ENCODE results near the gene CDH23.

DNA sequence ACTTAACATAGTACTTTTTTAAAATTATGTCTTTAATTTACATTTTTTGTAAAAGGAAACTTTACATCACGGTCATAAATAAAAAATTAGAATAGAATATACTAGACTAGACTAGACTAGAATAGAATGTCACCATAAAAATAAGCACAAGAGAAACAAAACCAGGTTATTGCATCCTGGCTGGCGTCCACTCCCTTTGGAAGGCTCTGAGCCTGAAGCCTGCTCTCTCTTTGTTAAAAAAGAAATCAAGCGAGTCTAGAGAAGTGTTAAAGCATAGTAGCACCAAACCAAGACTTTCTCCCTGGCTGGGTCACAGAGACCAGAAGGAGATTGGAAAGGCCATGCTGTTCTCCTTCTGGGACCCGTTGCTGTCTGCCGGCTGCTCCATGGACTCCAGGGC lies 218.2 kb downstream of the CDH23 start:
- no peak for TF ChIP-seq ZNF70 (CRISPR knock-in tag; IDR thresholded peaks at IDR 0.05)
- TF ChIP-seq, protein P1, sequence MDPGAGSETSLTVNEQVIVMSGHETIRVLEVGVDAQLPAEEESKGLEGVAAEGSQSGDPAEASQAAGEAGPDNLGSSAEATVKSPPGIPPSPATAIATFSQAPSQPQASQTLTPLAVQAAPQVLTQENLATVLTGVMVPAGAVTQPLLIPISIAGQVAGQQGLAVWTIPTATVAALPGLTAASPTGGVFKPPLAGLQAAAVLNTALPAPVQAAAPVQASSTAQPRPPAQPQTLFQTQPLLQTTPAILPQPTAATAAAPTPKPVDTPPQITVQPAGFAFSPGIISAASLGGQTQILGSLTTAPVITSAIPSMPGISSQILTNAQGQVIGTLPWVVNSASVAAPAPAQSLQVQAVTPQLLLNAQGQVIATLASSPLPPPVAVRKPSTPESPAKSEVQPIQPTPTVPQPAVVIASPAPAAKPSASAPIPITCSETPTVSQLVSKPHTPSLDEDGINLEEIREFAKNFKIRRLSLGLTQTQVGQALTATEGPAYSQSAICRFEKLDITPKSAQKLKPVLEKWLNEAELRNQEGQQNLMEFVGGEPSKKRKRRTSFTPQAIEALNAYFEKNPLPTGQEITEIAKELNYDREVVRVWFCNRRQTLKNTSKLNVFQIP (CRISPR knock-in tag; IDR thresholded peaks at IDR 0.05; ENCODE audit: borderline replicate concordance, low read depth) = no peak
- TF ChIP-seq, protein P2, sequence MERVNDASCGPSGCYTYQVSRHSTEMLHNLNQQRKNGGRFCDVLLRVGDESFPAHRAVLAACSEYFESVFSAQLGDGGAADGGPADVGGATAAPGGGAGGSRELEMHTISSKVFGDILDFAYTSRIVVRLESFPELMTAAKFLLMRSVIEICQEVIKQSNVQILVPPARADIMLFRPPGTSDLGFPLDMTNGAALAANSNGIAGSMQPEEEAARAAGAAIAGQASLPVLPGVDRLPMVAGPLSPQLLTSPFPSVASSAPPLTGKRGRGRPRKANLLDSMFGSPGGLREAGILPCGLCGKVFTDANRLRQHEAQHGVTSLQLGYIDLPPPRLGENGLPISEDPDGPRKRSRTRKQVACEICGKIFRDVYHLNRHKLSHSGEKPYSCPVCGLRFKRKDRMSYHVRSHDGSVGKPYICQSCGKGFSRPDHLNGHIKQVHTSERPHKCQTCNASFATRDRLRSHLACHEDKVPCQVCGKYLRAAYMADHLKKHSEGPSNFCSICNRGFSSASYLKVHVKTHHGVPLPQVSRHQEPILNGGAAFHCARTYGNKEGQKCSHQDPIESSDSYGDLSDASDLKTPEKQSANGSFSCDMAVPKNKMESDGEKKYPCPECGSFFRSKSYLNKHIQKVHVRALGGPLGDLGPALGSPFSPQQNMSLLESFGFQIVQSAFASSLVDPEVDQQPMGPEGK (CRISPR knock-in tag; IDR thresholded peaks at IDR 0.05; ENCODE audit: borderline replicate concordance) = no peak
- no peak for TF ChIP-seq ARNTL (CRISPR knock-in tag; IDR thresholded peaks at IDR 0.05; ENCODE audit: borderline replicate concordance, low read depth)
- TF ChIP-seq PPARA (CRISPR knock-in tag; IDR thresholded peaks at IDR 0.05; ENCODE audit: borderline replicate concordance) = no peak
